Amygdala (tissue), 56 donors: ENCODE data around the gene AKR7A3.

Experiments
- DNase-seq, 56 donors: peaks; one replicate each; lab custom pipeline; 2025; lab: John Stamatoyannopoulos, UW

AKR7A3 gene

GRCh38 chr1:19288324-19289241 is at the start of gene AKR7A3:
AKR7A3 (minus strand) TSS chr1:19288770; CDS start chr1:19288709, 61 bp downstream.
- peak in 29 of 56 donors; percentile 4 to 67 (median 31) for DNase-seq

GRCh38 chr1:19338323-19338762 is 49.8 kb upstream of the AKR7A3 start:
- DNase-seq, result no peak

GRCh38 chr1:19337289-19337688 is 48.7 kb upstream of the AKR7A3 start:
- DNase-seq, result no peak

- no peak for DNase-seq
These were observed 48.0 kb upstream of the AKR7A3 start for GRCh38 chr1:19336543-19336942.

GRCh38 chr1:19333587-19334354 is 45.2 kb upstream of the AKR7A3 start:
- DNase-seq, result no peak

GRCh38 chr1:19332832-19333231 is 44.3 kb upstream of the AKR7A3 start:
- no peak for DNase-seq

- no peak for DNase-seq
These were observed 42.8 kb upstream of the AKR7A3 start for GRCh38 chr1:19331262-19331878.

GRCh38 chr1:19330449-19331135 is 42.0 kb upstream of the AKR7A3 start:
- no peak for DNase-seq

- DNase-seq, result no peak
These were observed 41.0 kb upstream of the AKR7A3 start for GRCh38 chr1:19329611-19330010.

GRCh38 chr1:19329188-19329587 is 40.6 kb upstream of the AKR7A3 start:
- no peak for DNase-seq

GRCh38 chr1:19328486-19328885 is 39.9 kb upstream of the AKR7A3 start:
- DNase-seq, result no peak

- no peak for DNase-seq
These were observed 39.2 kb upstream of the AKR7A3 start for GRCh38 chr1:19327736-19328135.

GRCh38 chr1:19327301-19327700 is 38.7 kb upstream of the AKR7A3 start:
- no peak for DNase-seq

GRCh38 chr1:19326748-19327065 is 38.1 kb upstream of the AKR7A3 start:
- no peak for DNase-seq

GRCh38 chr1:19325958-19326747 is 37.6 kb upstream of the AKR7A3 start:
- DNase-seq, result no peak

GRCh38 chr1:19325368-19325957 is 36.9 kb upstream of the AKR7A3 start:
- no peak for DNase-seq

- no peak for DNase-seq
These were observed 36.1 kb upstream of the AKR7A3 start for GRCh38 chr1:19324665-19324990.

GRCh38 chr1:19323987-19324664 is 35.6 kb upstream of the AKR7A3 start:
- DNase-seq, result no peak

GRCh38 chr1:19322481-19322880 is 33.9 kb upstream of the AKR7A3 start:
- DNase-seq, result no peak
